SU-DHL-6 (cell line): Measurements from ENCODE around the gene DBI.

Experiments used
- CTCF ChIP-seq: fragments of 200-600 bp; sonication (generic); IDR thresholded peaks from one replicate; pipeline ENCODE4 v1.5.1; 2017; ENCODE audit warnings: antibody characterized with exemption, mild to moderate bottlenecking, low read length, moderate library complexity; ENCODE audit not compliant: insufficient read depth, poor library complexity, severe bottlenecking
- EZH2phosphoT487 ChIP-seq: fragments of 200-600 bp; sonication (generic), shearing (Covaris generic); conservative IDR thresholded peaks from 2 replicates; pipeline ENCODE4 v1.6.1; 2018; ENCODE audit warnings: mild to moderate bottlenecking, antibody characterized with exemption, low read length, moderate library complexity, mixed read lengths

- TF ChIP-seq CTCF, result no peak
- no peak for TF ChIP-seq EZH2phosphoT487
Measured at GRCh38 chr2:119421304-119421703, 54.5 kb downstream of the DBI start.
